Activated CD4-positive, alpha-beta memory T cell treated with anti-CD3 and anti-CD28 coated beads for 36 hours (primary cell): ENCODE data around the gene QRICH2. TPM values are rescaled to one million over a fixed set of nuclear protein-coding genes. Genes with fewer than 3 reads are reported as not detected.

Source experiments
- CTCF ChIA-PET: fragments of 350-600 bp; sonication (Branson Sonifier 250); formaldehyde crosslinking; loops from one replicate; lab custom pipeline; 2021; ENCODE audit warnings: antibody characterized with exemption, inconsistent platforms; lab: Charles Lee
- POLR2A ChIA-PET: fragments of 350-600 bp; sonication (Branson Sonifier 250); formaldehyde crosslinking; loops from one replicate; lab custom pipeline; 2021; ENCODE audit warnings: antibody characterized with exemption; lab: Charles Lee
- DNase-seq: peaks from one replicate; pipeline ENCODE4 v3.0.0-alpha.2; 2020
- H3K27ac Mint-ChIP-seq: one replicate; pipeline ENCODE4 v1.8.0; 2021; ENCODE audit warnings: mixed read lengths
- H3K27me3 Mint-ChIP-seq: one replicate; pipeline ENCODE4 v1.8.0; 2021; ENCODE audit warnings: mixed read lengths
- H3K36me3 Mint-ChIP-seq: one replicate; pipeline ENCODE4 v1.8.0; 2021; ENCODE audit warnings: mixed read lengths
- H3K4me1 Mint-ChIP-seq: one replicate; pipeline ENCODE4 v1.8.0; 2021; ENCODE audit warnings: low read depth, mixed read lengths
- H3K4me3 Mint-ChIP-seq: one replicate; pipeline ENCODE4 v1.8.0; 2021; ENCODE audit warnings: mild to moderate bottlenecking, mixed read lengths
- H3K9me3 Mint-ChIP-seq: one replicate; pipeline ENCODE4 v1.8.0; 2021; ENCODE audit warnings: mixed read lengths
- intact Hi-C: fragments of 100-400 bp; cut with micrococcal nuclease; formaldehyde crosslinking; loops from one replicate; pipeline ENCODE4 v1.15.1; 2023
- total RNA-seq, 2 experiments: library from RNA; stranded (reverse); gene quantifications; one replicate each; pipeline ENCODE4 v1.2.3, GENCODE V29; 2021

Gene QRICH2
- total RNA-seq, 2 experiments from 2014 or later, result 1.0 to 1.1 TPM

- no peaks in the 10 kb centered on the region for H3K9me3 Mint-ChIP-seq
- H3K36me3 Mint-ChIP-seq, result no peaks in the 10 kb centered on the region
- CTCF ChIA-PET, result interaction anchor here (0.7 to 3.4 kb wide), 6 partner anchors 17 to 284 kb away, joined by 3 to 13 read pairs (median 4); no protein-coding TSS in a partner anchor
- intact Hi-C loops, result no loop called here
- no peak overlapping the region for H3K4me3 Mint-ChIP-seq
- no peak overlapping the region for H3K27ac Mint-ChIP-seq
- POLR2A ChIA-PET, result no interaction called here
- peaks cover 3% of the 10 kb centered on the region for H3K4me1 Mint-ChIP-seq
- H3K27me3 Mint-ChIP-seq, result no peaks in the 10 kb centered on the region
- DNase-seq, result no peak
Measured at GRCh38 chr17:76296186-76296585, 11.9 kb downstream of the QRICH2 start.

DNA sequence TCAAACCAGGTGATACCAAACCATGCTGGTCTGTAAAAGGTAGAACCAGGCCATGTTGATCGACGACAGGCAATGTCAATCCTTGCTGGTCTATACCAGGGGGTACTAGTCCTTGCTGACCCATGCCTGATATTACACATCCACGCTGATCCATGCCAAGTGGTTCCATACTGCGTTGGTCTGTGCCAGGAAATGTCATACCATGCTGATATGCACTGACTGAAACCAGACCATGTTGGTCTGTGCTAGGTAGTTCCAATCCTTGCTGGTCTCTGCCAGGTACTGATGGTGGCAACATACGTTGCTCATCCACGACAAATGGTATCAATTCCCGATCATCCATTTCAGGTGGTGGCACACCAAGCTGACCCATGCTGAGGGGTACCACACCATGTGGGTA is 15.0 kb downstream of the QRICH2 start:
- ChIA-PET CTCF (no interaction called here), POLR2A (no interaction called here)
- H3K36me3 Mint-ChIP-seq, result no peaks in the 10 kb centered on the region

GRCh38 chr17:76292567-76292966 is 15.5 kb downstream of the QRICH2 start:
- Mint-ChIP-seq H3K4me1 (no peaks in the 10 kb centered on the region), H3K4me3 (no peak overlapping the region), H3K36me3 (no peaks in the 10 kb centered on the region), H3K27ac (no peak overlapping the region), H3K9me3 (no peaks in the 10 kb centered on the region), H3K27me3 (no peaks in the 10 kb centered on the region)
- ChIA-PET POLR2A (no interaction called here), CTCF (no interaction called here)
- DNase-seq, result no peak
- intact Hi-C loops, result no loop called here

More for the DNA sequence above, 15.0 kb downstream of the QRICH2 start:
- intact Hi-C loops, result no loop called here
- H3K4me1 Mint-ChIP-seq, result no peaks in the 10 kb centered on the region
- H3K9me3 Mint-ChIP-seq, result no peaks in the 10 kb centered on the region
- H3K27me3 Mint-ChIP-seq, result no peaks in the 10 kb centered on the region
- H3K27ac Mint-ChIP-seq, result no peak overlapping the region
- no peak overlapping the region for H3K4me3 Mint-ChIP-seq
- DNase-seq, result no peak

- ChIA-PET CTCF (interaction anchor here (3.9 to 5.8 kb wide), 3 partner anchors 100 to 268 kb away, joined by 35 to 337 read pairs (median 114); no protein-coding TSS in a partner anchor), POLR2A (no interaction called here)
- Mint-ChIP-seq H3K27me3 (no peaks in the 10 kb centered on the region), H3K4me1 (peaks cover 4% of the 10 kb centered on the region), H3K27ac (no peak overlapping the region), H3K9me3 (no peaks in the 10 kb centered on the region), H3K4me3 (no peak overlapping the region), H3K36me3 (no peaks in the 10 kb centered on the region)
- DNase-seq, result no peak
- intact Hi-C loops, result no loop called here
Measured at GRCh38 chr17:76281573-76282371, 26.3 kb downstream of the QRICH2 start.

GRCh38 chr17:76280650-76281049 is 27.4 kb downstream of the QRICH2 start:
- Mint-ChIP-seq H3K4me3 (no peak overlapping the region), H3K27ac (no peak overlapping the region), H3K9me3 (no peaks in the 10 kb centered on the region), H3K27me3 (no peaks in the 10 kb centered on the region), H3K4me1 (peaks cover 11% of the 10 kb centered on the region), H3K36me3 (no peaks in the 10 kb centered on the region)
- intact Hi-C loops, result no loop called here
- no peak for DNase-seq
- ChIA-PET CTCF (interaction anchor here (0.9 to 5.8 kb wide), 20 partner anchors 13 to 273 kb away, joined by 3 to 337 read pairs (median 12); partner anchors contain the start of genes EXOC7, FOXJ1 and SPHK1), POLR2A (no interaction called here)

GRCh38 chr17:76279742-76280287 is 28.3 kb downstream of the QRICH2 start:
- H3K4me1 Mint-ChIP-seq, result peaks cover 11% of the 10 kb centered on the region
- ChIA-PET CTCF (interaction anchor here (0.6 to 5.8 kb wide), 71 partner anchors 9 to 384 kb away, joined by 3 to 337 read pairs (median 6); partner anchors contain the start of genes ACOX1, EXOC7, FOXJ1 and PRPSAP1), POLR2A (interaction anchor here (0.7 to 1.7 kb wide), 6 partner anchors 13 to 384 kb away, joined by 3 to 14 read pairs (median 4); no protein-coding TSS in a partner anchor)
- no peak overlapping the region for H3K4me3 Mint-ChIP-seq
- DNase-seq, result no peak
- no peaks in the 10 kb centered on the region for H3K27me3 Mint-ChIP-seq
- no peaks in the 10 kb centered on the region for H3K9me3 Mint-ChIP-seq
- no peak overlapping the region for H3K27ac Mint-ChIP-seq
- intact Hi-C loops, result loop anchor here (1.0 to 10.0 kb wide), 2 partner anchors 159 to 375 kb away; partner anchors contain the start of gene MRPL38
- no peaks in the 10 kb centered on the region for H3K36me3 Mint-ChIP-seq

- Mint-ChIP-seq H3K36me3 (no peaks in the 10 kb centered on the region), H3K4me1 (peaks cover 14% of the 10 kb centered on the region), H3K27ac (no peak overlapping the region), H3K9me3 (no peaks in the 10 kb centered on the region), H3K27me3 (no peaks in the 10 kb centered on the region), H3K4me3 (no peak overlapping the region)
- DNase-seq, result peak; percentile 90
- ChIA-PET POLR2A (interaction anchor here (0.6 to 1.7 kb wide), 7 partner anchors 12 to 160 kb away, joined by 3 to 14 read pairs (median 3); no protein-coding TSS in a partner anchor), CTCF (interaction anchor here (0.6 to 5.8 kb wide), 74 partner anchors 8 to 383 kb away, joined by 3 to 337 read pairs (median 6); partner anchors contain the start of genes ACOX1, EXOC7, FOXJ1 and PRPSAP1)
- intact Hi-C loops, result loop anchor here (1.0 to 10.0 kb wide), 2 partner anchors 158 to 374 kb away; partner anchors contain the start of gene MRPL38
Measured at GRCh38 chr17:76278952-76279741, 28.9 kb downstream of the QRICH2 start.

DNA sequence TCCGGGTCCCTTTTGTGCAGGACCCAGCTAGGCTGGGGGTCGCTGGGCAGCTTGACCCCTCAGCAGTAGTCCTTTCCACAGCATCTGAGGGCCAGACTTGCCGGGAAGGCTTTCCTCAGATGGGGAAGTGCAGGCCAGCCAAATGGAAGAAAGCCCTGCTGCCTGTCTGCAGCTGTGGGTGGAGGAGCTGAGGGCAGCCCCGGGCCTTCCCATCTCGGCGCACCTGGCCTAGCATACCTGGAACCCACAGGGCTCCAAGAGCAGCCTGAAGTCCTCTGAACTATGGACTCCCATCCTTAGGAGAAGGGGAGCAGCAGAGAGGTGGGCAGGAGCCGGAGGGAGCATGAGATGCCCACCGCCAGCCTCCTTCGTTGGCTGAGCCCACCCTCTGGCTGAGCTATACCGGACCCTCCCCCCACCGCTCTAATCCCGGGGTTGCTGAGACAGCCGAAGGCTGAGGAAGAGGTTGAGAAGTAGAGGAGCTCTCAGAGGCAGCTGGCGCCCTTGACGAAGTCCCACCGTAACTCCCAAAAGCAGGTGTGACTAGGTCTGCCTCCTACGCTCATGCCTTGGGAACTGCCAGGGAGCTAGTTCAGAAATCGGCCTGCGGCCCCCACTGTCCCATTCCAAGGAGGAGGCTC is 29.7 kb downstream of the QRICH2 start:
- no peak for DNase-seq
- ChIA-PET CTCF (interaction anchor here (0.9 to 5.8 kb wide), 18 partner anchors 10 to 265 kb away, joined by 3 to 337 read pairs (median 8); no protein-coding TSS in a partner anchor), POLR2A (interaction anchor here (0.6 to 1.6 kb wide), 4 partner anchors 12 to 98 kb away, joined by 3 to 4 read pairs (median 3); no protein-coding TSS in a partner anchor)
- Mint-ChIP-seq H3K4me3 (no peak overlapping the region), H3K36me3 (no peaks in the 10 kb centered on the region), H3K9me3 (no peaks in the 10 kb centered on the region), H3K4me1 (peaks cover 22% of the 10 kb centered on the region), H3K27ac (no peak overlapping the region), H3K27me3 (no peaks in the 10 kb centered on the region)
- intact Hi-C loops, result loop anchor here (10.0 kb wide), 1 partner anchor 374 kb away; the partner anchor contains the start of gene MRPL38

DNA sequence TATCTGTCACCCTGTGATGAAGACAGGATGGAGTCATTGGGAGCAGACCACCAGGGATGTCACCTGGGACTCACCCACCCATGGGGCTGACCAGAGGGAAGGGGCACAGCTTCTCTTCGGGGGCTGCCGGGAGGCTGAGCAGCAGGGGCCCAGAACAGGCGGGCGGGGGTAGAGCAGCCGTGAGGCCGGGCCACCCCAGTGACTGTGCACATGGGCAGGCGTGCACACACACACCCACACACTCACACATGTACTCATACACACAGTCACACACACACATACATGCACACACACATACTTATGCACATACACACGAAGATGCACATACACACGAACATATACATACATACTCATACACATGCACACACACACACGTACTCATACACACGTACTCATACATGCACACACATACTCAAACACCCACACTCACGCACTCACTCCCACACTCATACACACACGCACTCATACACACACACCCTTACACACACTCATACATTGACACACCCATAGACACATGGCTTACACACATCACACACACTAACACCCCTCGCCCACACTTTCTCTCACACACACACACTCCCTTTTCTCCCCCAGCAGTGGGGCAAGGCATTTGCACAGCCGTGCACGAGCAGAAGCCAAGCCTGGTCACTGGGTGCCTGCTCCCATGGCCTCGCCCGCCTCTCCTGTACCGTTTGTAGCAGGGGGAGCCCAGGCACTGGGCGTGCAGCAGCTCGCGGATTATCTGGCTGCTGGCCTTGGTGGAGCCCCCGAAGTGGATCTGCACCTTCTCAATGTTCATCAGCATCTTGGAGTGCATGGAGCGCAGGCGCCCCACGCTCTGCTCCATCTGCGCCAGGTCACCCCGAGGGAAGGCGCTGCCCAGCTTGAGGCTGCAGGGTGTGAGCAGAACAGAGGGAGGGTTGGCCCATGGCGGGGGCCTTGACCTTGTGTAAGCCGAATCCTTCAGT is 30.5 kb downstream of the QRICH2 start:
- Mint-ChIP-seq H3K4me1 (peaks cover 30% of the 10 kb centered on the region), H3K9me3 (no peaks in the 10 kb centered on the region), H3K27me3 (no peaks in the 10 kb centered on the region), H3K36me3 (no peaks in the 10 kb centered on the region), H3K27ac (no peak overlapping the region), H3K4me3 (no peak overlapping the region)
- DNase-seq, result no peak
- intact Hi-C loops, result loop anchor here (10.0 kb wide), 1 partner anchor 373 kb away; the partner anchor contains the start of gene MRPL38
- CTCF ChIA-PET, result interaction anchor here (0.5 to 5.8 kb wide), 11 partner anchors 9 to 381 kb away, joined by 3 to 337 read pairs (median 14); partner anchors contain the start of gene TRIM65
- POLR2A ChIA-PET, result no interaction called here
